Hematopoietic multipotent progenitor cell treated with erythropoietin and hydrocortisone succinate and interleukin-3 and kit ligand, for 17 days (in vitro differentiated cells): ENCODE results near the gene TUT4.

Experiments
- DNase-seq: peaks from one replicate; pipeline ENCODE4 v3.0.0-alpha.2; 2015; ENCODE audit warnings: low spot score

TUT4 gene

DNA sequence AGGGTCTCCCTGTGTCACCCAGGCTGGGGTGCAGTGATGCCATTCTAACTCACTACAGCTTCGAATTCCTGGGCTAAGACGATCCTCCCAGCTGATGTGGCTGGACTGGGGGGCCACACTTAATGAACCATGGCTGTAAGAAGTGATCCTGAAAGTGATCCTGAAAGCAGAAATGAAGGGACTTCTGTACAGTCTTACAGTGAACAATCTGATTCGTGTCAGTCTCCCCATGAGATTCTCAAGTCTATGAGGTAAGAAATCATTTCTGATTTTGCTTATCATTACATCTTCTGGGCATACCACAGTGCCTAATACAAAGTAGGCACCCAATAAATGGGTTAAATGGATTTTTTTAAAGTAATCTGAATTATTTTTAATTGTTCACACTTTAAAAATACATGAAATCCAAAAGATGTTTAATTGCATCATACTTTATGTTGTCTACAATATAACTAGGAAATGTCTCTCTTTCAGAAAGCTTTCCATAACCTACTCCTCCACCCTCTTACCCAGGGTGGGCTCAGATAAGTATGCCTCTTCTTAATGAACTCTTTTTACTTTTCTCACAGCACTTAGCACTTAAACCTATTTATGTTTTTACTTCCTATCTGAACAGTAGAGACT, 21.5 kb downstream of the TUT4 start:
- no peak for DNase-seq

- no peak for DNase-seq
Measured at GRCh38 chr1:52530563-52531144, 22.2 kb downstream of the TUT4 start.

DNA sequence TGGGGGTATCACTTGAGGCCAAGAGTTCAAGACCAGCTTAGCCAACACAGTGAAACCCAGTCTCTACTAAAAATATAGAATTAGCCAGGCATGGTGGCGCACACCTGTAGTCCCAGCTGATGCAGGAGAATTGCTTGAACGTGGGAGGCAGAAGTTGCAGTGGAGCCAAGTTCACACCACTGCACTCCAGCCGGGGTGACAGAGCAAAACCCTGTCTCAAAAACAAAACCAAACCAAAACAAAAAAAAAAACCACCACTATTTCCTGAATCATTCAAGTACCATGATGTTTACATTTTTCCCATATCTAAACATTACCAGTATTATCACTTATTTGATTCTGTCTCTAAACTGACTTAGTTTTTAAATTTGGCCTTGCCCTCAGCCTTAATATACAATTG, 29.5 kb downstream of the TUT4 start:
- DNase-seq: no peak

- DNase-seq: no peak
Measured at GRCh38 chr1:52520148-52520547, 32.7 kb downstream of the TUT4 start.

DNA sequence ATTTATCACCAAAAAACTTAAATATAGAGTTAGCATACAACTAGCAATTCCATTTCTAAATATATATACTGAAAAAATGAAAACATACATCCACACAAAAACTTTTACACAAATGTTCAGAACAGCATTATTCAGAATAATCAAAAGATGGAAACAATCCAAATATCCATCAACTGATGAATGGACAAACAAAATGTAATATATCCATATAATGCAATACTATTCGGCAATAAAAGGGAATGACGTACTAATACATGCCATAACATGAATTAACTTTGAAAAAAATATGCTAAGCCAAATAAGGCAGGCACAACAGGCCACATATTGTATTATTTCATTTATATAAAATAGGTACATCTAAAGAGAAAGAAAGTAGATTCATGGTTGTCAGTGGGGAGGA, 33.9 kb downstream of the TUT4 start:
- no peak for DNase-seq

GRCh38 chr1:52511851-52512615, 40.9 kb downstream of the TUT4 start:
- no peak for DNase-seq

- DNase-seq: no peak
Measured at GRCh38 chr1:52511439-52511838, 41.5 kb downstream of the TUT4 start.

DNA sequence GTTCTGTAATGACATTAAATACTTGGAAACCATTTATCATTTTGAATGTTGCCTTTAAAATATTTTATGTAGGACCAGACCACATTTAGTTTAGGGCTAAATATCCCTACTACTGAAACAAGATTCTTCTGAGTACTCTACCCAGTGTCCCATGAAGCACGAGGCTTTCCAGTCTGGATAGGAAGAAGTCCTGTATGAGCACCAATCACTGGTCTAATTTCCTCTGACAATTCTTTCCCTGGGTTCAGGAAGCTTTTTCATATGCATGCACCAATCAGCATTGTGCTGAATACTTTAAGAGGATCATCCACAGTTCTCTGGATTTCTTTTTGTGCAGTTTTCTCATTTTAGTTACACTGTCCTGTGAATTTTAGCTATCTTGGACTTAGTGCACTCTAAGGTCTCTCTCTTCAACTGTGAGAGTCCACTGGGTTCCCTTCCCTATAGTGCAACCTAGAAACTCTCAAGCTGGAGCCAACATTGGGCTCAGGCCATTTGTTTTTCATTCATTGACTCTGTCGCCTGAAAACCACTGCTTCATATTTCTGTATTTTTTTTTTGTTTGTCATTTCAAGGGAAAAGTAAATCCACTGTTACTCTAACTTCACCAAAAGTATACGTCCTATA, 45.9 kb downstream of the TUT4 start:
- DNase-seq: no peak

DNA sequence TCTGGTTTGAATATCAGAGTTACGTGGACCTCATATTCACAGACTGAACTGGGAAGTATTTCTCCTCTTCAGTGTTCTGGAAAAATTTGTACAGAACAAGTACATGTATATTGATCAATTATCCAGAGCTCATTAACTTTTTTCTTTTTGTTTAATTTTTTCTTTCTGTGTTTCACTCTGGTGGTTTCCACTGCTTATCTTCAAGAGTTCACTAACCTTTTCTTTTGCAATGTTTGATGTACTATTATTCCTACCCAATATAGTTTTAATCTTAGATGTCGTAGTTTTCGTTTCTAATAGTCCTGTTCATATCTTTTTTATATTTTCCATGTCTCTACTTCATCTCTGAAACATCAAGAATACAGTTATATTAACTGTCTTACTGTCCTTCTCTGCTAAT, 46.5 kb downstream of the TUT4 start:
- no peak for DNase-seq

DNA sequence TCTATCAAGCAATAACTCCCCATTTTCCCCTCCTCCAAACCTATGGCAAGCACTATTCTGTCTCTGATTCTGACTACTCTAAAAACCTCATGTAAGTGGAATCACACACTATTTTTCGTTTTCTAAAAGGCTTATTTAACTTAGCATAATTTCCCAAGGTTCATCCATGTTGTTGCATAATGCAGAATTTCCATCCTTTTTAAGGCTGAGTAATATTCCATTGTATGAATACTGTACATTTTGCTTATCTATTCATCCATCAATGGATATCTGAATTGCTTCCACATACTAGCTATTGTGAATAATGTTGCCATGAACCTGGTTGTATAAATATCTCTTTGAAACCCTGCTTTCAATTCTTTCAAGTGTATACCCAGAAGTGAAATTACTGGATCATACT, 48.2 kb downstream of the TUT4 start:
- no peak for DNase-seq

DNA sequence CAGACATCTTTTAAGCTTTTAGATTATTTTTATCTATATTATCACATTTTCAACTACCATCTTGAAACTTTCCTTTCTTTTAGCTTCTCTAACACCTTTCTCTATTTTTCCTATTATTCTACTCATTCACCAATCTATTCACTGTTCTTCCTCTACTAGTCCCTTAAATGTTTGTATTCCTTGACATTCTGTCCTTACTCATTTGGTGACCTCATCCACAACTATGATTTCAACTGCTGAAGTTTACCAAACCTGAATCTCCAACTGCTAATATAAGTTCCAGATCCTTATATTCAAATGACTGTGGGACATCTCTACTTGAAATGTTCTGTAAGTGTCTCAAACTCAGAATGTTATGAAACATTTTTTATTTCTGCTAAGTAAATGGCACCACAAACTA, 49.2 kb downstream of the TUT4 start:
- no peak for DNase-seq

- DNase-seq: peak; percentile 22
Measured at GRCh38 chr1:52502789-52503188, 50.1 kb downstream of the TUT4 start.

- DNase-seq: no peak
Measured at GRCh38 chr1:52487632-52488031, 65.3 kb downstream of the TUT4 start.

GRCh38 chr1:52482326-52483004, 70.4 kb downstream of the TUT4 start:
- no peak for DNase-seq

GRCh38 chr1:52479076-52479475, 73.8 kb downstream of the TUT4 start:
- no peak for DNase-seq

DNA sequence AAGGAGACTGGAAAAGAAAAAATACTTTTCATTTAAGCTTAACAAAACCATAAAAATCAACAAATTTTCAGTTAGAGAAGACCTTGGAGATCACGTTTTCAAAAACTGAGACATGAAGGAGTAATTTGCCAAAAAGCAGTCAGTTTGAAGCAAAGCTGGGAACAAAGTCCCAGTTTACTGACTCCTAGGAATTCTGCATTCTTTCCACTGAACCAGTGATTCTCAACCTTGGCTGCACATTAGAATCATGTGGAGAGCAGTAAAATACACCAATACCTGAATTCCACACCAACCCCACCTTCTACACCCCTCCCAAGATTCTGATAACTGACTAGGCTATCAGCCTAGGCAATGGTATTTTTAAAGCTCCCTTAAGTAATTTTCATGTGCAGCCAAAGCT, 75.0 kb downstream of the TUT4 start:
- DNase-seq: no peak

- no peak for DNase-seq
Measured at GRCh38 chr1:52476943-52477342, 75.9 kb downstream of the TUT4 start.

DNA sequence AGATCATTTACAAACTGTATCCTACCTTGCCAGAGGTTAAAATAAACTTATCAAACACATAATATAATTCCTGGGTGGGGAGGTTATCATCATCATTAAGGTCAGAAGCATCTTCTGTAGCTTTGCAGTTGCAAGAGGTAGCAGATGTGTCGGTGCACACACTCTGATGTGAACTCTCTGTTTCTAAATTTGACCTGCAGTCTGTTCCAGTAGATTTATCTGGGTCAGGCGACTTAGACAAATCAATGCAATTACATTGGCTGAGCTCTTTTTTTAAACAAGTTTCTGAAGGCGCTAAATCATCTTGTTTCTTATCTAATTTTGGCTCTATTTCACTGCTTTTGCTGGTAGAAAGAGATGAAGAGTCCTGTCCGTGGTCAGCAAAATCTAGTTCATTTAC, 78.1 kb downstream of the TUT4 start:
- DNase-seq: no peak

- no peak for DNase-seq
Measured at GRCh38 chr1:52473039-52473438, 79.9 kb downstream of the TUT4 start.

GRCh38 chr1:52472384-52472783, 80.5 kb downstream of the TUT4 start:
- no peak for DNase-seq

GRCh38 chr1:52469108-52469507, 83.8 kb downstream of the TUT4 start:
- DNase-seq: no peak

DNA sequence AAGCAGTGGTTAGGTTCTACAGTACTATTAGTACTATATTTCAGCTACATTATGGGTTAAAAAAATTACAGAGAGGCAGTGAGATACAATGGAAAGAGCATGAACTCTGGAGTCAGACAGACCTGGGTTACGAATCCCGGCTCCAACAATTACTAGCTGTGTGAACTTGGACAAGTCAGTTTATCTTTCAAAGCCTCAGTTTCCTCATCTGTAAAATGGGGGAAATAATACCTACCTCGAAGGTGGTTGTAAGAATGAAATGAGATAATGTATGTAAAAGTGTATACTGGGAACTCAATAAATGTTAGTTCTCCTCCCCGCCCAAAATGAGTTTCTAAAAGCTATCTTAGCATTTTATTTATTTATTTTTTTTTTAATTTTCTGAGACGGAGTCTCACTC, 89.0 kb downstream of the TUT4 start:
- no peak for DNase-seq

DNA sequence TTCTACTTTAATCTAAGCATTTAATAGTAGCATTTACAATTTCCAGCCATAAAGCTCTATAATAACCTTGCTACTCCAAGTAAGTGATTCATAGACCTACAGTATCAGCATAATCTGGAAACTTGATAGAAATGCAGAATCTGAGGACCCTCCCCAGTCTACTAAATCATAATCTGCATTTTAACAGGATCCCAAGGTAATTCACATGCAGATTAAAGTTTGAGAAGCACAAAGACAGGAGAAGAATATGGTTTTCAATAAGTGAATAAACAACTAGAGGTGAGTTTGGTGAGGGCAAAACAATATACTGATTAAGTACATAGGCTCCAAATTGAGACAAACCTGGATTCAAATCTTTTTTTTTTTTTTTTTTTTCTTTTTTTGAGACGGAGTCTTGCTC, 91.1 kb downstream of the TUT4 start:
- no peak for DNase-seq
